ENCODE measurements around the gene PSMD1. TPM values are rescaled to one million over a fixed set of nuclear protein-coding genes. Genes with fewer than 3 reads are reported as not detected.

Gene PSMD1
- total and polyA plus RNA-seq, 4 donors: 30.1 to 91.1 (median 56.0) TPM

GRCh38 chr2:231033147-231034132, 23.2 kb upstream of the PSMD1 start:
- 70 to 84% methylated on average over 11 of the region's 11 CpGs for WGBS, 2 donors
- TF ChIP-seq CTCF (IDR thresholded peaks at IDR 0.05; ENCODE audit: control extremely low read depth, extremely low read depth): no peak
- Histone ChIP-seq H3K36me3 (ENCODE audit: control insufficient read depth in 4 of 4, insufficient read depth in 4 of 4, low read length in 4 of 4) (no peaks in the 10 kb centered on the region), H3K4me3 (no peak overlapping the region), H3K27me3 (ENCODE audit: control insufficient read depth in 3 of 3, insufficient read depth in 3 of 3, low read length in 2 of 3) (peaks cover 0 to 26% (median 15%) of the 10 kb centered on the region in 3 donors), H3K4me1 (ENCODE audit: control insufficient read depth in 5 of 5, insufficient read depth in 5 of 5, low read length in 5 of 5) (peaks cover 0 to 10% (median 0%) of the 10 kb centered on the region in 5 donors), H3K9me3 (ENCODE audit: control insufficient read depth in 4 of 4, insufficient read depth in 3 of 4, low read length in 3 of 4) (peaks cover 0 to 6% (median 0%) of the 10 kb centered on the region in 4 donors), H3K27ac (ENCODE audit: low read depth in 1 of 2, low read length in 1 of 2) (no peak overlapping the region), H3K9ac (ENCODE audit: insufficient read depth in 1 of 2, low read length in 2 of 2) (no peak overlapping the region)
- ATAC-seq (ENCODE audit: insufficient read depth, low FRiP score): no peak
- DNase-seq: no peak

GRCh38 chr2:231034291-231034882, 22.3 kb upstream of the PSMD1 start:
- 17 to 26% methylated on average over 4 of the region's 4 CpGs for WGBS, 2 donors
- Histone ChIP-seq H3K4me1 (ENCODE audit: control insufficient read depth in 5 of 5, insufficient read depth in 5 of 5, low read length in 5 of 5) (peaks cover 0 to 10% (median 0%) of the 10 kb centered on the region in 5 donors), H3K27me3 (ENCODE audit: control insufficient read depth in 3 of 3, insufficient read depth in 3 of 3, low read length in 2 of 3) (peaks cover 0 to 34% (median 21%) of the 10 kb centered on the region in 3 donors), H3K36me3 (ENCODE audit: control insufficient read depth in 4 of 4, insufficient read depth in 4 of 4, low read length in 4 of 4) (no peaks in the 10 kb centered on the region), H3K9me3 (ENCODE audit: control insufficient read depth in 4 of 4, insufficient read depth in 3 of 4, low read length in 3 of 4) (peaks cover 0 to 9% (median 0%) of the 10 kb centered on the region in 4 donors), H3K27ac (ENCODE audit: low read depth in 1 of 2, low read length in 1 of 2) (no peak overlapping the region), H3K4me3 (no peak overlapping the region), H3K9ac (ENCODE audit: insufficient read depth in 1 of 2, low read length in 2 of 2) (no peak overlapping the region)
- TF ChIP-seq CTCF (IDR thresholded peaks at IDR 0.05; ENCODE audit: control extremely low read depth, extremely low read depth): no peak
- no peak for ATAC-seq (ENCODE audit: insufficient read depth, low FRiP score)
- no peak for DNase-seq

- Histone ChIP-seq H3K27ac (ENCODE audit: low read depth in 1 of 2, low read length in 1 of 2) (no peak overlapping the region), H3K27me3 (ENCODE audit: control insufficient read depth in 3 of 3, insufficient read depth in 3 of 3, low read length in 2 of 3) (peaks cover 0 to 50% (median 26%) of the 10 kb centered on the region in 3 donors), H3K4me3 (no peak overlapping the region), H3K4me1 (ENCODE audit: control insufficient read depth in 5 of 5, insufficient read depth in 5 of 5, low read length in 5 of 5) (peaks cover 0 to 10% (median 0%) of the 10 kb centered on the region in 5 donors), H3K9me3 (ENCODE audit: control insufficient read depth in 4 of 4, insufficient read depth in 3 of 4, low read length in 3 of 4) (peaks cover 0 to 9% (median 0%) of the 10 kb centered on the region in 4 donors), H3K36me3 (ENCODE audit: control insufficient read depth in 4 of 4, insufficient read depth in 4 of 4, low read length in 4 of 4) (no peaks in the 10 kb centered on the region), H3K9ac (ENCODE audit: insufficient read depth in 1 of 2, low read length in 2 of 2) (no peak overlapping the region)
- no peak for TF ChIP-seq CTCF (IDR thresholded peaks at IDR 0.05; ENCODE audit: control extremely low read depth, extremely low read depth)
- no peak for DNase-seq
- WGBS, 2 donors: 70 to 80% methylated on average over 4 of the region's 4 CpGs
- ATAC-seq (ENCODE audit: insufficient read depth, low FRiP score): no peak
These were observed 20.5 kb upstream of the PSMD1 start for GRCh38 chr2:231036131-231036530.

Measured in lung (tissue), 12 donors.